Upper lobe of right lung (tissue), 1 donor: ENCODE data around the gene COL11A1. TPM values are rescaled to one million over a fixed set of nuclear protein-coding genes. Genes with fewer than 3 reads are reported as not detected.

Experiments used
- ATAC-seq: fragments of 200-7000 bp; cut with Tn5 transposase; one replicate; pipeline ENCODE4 v1.9.1; 2020; ENCODE audit warnings: mild to moderate bottlenecking, moderate library complexity
- DNase-seq: peaks from one replicate; pipeline ENCODE4 v3.0.0-alpha.2; 2020
- H3K27ac ChIP-seq: fragments of 200-600 bp; one replicate; pipeline ENCODE4 v1.8.0; 2022
- H3K27me3 ChIP-seq: fragments of 200-600 bp; one replicate; pipeline ENCODE4 v1.8.0; 2022; ENCODE audit warnings: mild to moderate bottlenecking
- H3K36me3 ChIP-seq: fragments of 200-600 bp; one replicate; pipeline ENCODE4 v1.8.0; 2022
- H3K4me1 ChIP-seq: fragments of 200-600 bp; one replicate; pipeline ENCODE4 v1.8.0; 2022
- H3K4me3 ChIP-seq: fragments of 200-600 bp; one replicate; pipeline ENCODE4 v1.8.0; 2022; ENCODE audit warnings: mild to moderate bottlenecking
- H3K9me3 ChIP-seq: fragments of 200-600 bp; one replicate; pipeline ENCODE4 v1.8.0; 2022
- intact Hi-C: fragments of 100-400 bp; cut with DNase I; formaldehyde crosslinking; loops from one replicate; pipeline ENCODE4 v1.11.0; 2022
- total RNA-seq: library from RNA; stranded (reverse); fragmentation: NEBNext Ultra II Directional; extraction: Animal tissue kit (Norgen Biotek cat#: 25700); gene quantifications from one replicate; pipeline ENCODE4 v1.2.1, GENCODE V29; 2021
- TF ChIP-seq, protein P1 (sequence below): fragments of 200-600 bp; IDR thresholded peaks from one replicate; pipeline ENCODE4 v1.8.0; 2022; ENCODE audit warnings: antibody characterized with exemption
- donor health status: DM: no; HTN: yes; CAD: no; lungs with severe emphysema.

COL11A1 gene
- total RNA-seq, 1 donor from 2014 or later, result 1.7 TPM

DNA sequence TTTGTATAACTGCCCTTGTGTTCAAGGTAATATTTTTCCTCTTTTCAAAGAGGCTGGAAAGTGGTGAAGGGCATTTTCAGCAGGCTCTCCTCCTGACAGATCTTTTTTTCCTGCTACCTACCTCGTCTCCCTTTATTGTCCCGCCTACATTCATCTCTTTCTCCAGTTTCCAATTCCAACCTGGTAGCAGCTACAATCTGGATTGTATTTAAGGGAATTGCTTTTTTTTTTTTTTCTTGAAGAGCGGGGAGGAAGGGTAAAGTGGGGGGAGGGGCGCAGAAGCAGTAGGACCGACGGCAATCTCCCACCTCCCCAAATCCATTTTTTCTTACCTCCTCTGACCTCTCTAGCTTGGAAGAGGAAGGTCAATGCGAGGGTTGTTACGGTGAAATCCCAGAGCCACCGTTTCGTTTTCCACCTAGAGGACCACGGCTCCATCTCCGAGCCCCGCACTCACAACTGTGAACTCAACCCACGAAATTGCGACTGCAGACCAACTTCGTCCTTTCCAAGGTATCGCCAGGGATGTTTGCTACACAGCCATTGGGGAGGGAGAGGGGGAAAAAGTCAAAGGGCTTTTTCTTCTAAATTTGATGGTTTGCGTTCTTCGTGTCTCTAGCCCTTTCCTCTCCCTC lies 464 bp downstream of the COL11A1 start:
- H3K4me3 ChIP-seq, result peak overlapping the region; percentile 28
- H3K27ac ChIP-seq, result no peak overlapping the region
- DNase-seq, result no peak
- no peak for ATAC-seq
- TF ChIP-seq, protein P1, sequence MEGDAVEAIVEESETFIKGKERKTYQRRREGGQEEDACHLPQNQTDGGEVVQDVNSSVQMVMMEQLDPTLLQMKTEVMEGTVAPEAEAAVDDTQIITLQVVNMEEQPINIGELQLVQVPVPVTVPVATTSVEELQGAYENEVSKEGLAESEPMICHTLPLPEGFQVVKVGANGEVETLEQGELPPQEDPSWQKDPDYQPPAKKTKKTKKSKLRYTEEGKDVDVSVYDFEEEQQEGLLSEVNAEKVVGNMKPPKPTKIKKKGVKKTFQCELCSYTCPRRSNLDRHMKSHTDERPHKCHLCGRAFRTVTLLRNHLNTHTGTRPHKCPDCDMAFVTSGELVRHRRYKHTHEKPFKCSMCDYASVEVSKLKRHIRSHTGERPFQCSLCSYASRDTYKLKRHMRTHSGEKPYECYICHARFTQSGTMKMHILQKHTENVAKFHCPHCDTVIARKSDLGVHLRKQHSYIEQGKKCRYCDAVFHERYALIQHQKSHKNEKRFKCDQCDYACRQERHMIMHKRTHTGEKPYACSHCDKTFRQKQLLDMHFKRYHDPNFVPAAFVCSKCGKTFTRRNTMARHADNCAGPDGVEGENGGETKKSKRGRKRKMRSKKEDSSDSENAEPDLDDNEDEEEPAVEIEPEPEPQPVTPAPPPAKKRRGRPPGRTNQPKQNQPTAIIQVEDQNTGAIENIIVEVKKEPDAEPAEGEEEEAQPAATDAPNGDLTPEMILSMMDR, result no peak
- no peaks in the 10 kb centered on the region for H3K4me1 ChIP-seq
- no peaks in the 10 kb centered on the region for H3K9me3 ChIP-seq
- H3K36me3 ChIP-seq, result no peaks in the 10 kb centered on the region
- intact Hi-C loops, result no loop called here
- no peaks in the 10 kb centered on the region for H3K27me3 ChIP-seq

DNA sequence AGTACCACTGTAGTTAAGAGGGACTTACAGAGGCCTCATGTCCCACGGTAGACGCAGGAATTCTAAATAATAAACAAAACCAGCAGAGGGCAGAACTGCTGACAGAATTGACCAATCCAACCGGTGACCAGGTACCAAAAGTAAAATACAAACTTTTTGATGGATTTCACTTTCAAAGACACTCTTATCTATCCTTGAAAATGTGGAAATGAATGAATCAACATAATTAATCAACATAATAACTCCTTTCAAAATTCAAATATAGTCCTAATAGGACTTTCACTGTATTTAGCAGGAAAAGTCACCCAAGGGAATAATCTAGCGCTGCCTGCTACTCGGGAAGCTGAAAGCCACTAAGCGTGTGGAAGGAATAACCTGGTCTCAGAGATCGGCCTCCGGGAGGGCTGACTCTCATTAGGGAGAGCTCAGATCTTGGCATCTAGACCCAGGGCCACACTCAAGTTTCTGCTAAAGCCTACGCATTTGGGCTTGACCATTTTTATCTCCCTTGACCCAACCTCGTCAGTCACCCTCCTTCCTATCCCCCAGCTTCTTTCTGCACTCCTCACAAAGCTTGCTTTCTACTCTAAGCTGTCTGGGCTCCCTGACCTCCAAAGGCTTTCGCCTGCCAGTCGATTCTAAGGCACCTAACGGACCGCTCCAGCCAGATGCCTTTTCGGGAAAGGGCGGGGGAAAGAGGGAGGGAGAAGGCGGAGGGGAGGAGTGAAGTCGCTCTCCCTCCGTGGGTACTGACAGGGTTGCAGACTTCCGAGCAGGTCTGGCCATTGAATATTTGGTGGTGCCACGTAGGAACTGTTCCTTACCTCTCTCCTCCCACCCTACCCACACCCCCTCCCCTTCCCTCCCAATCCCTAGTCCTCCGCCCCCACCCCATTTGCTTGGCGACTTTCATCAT lies 1.6 kb downstream of the COL11A1 start:
- Histone ChIP-seq H3K27ac (no peak overlapping the region), H3K9me3 (no peaks in the 10 kb centered on the region), H3K4me1 (no peaks in the 10 kb centered on the region), H3K27me3 (no peaks in the 10 kb centered on the region), H3K4me3 (peak overlapping the region; percentile 32), H3K36me3 (no peaks in the 10 kb centered on the region)
- DNase-seq, result peak; percentile 66
- TF ChIP-seq, protein P1, result peak; percentile 46
- intact Hi-C loops, result no loop called here
- peak; percentile 88 for ATAC-seq

DNA sequence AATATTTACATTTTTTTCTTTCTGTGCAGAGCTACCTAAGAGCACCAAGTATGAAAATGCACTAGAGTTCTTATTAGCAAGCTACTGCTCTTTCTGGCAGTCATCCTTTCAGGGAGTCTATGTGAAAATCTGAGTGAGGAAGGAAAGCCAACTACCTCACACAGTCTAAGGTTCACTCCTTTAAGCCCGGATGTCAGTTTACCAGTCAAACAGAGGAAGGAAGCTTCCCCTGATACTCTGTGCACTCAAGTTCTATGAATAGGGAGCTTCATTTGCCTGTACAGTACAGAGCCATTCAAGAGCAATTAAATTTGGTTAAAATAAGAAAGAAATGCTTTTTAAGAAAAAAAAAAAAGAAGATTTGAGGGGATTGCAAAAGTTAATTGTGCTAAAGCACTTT lies 6.9 kb downstream of the COL11A1 start:
- H3K4me3 ChIP-seq, result no peak overlapping the region
- no peaks in the 10 kb centered on the region for H3K27me3 ChIP-seq
- intact Hi-C loops, result no loop called here
- H3K27ac ChIP-seq, result no peak overlapping the region
- H3K36me3 ChIP-seq, result no peaks in the 10 kb centered on the region
- H3K4me1 ChIP-seq, result no peaks in the 10 kb centered on the region
- H3K9me3 ChIP-seq, result no peaks in the 10 kb centered on the region
- TF ChIP-seq, protein P1, result no peak
- DNase-seq, result no peak
- ATAC-seq, result no peak

DNA sequence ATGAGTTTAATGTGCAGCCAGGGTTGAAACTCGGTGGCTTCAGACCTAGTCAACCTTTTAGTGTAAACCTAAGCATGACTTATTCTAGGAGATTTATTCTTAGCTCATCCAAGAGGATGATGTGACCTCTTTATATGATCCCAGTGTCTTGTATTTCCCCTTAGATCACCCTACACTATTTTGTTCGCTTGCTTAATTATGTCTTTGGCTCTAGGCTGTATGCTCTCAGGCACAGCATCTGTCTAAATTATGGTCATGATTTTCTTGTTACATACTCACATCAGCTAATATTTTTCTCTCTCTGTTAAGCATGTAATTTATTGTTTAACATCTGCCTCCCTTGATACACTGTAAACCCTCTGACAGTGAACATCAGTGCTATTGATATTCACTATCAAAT lies 19.1 kb downstream of the COL11A1 start:
- DNase-seq (no peak), ATAC-seq (no peak)
- intact Hi-C loops, result no loop called here
- H3K27ac ChIP-seq, result no peak overlapping the region
- no peaks in the 10 kb centered on the region for H3K36me3 ChIP-seq
- no peaks in the 10 kb centered on the region for H3K27me3 ChIP-seq
- H3K9me3 ChIP-seq, result no peaks in the 10 kb centered on the region
- no peaks in the 10 kb centered on the region for H3K4me1 ChIP-seq
- TF ChIP-seq, protein P1, result no peak
- H3K4me3 ChIP-seq, result no peak overlapping the region

DNA sequence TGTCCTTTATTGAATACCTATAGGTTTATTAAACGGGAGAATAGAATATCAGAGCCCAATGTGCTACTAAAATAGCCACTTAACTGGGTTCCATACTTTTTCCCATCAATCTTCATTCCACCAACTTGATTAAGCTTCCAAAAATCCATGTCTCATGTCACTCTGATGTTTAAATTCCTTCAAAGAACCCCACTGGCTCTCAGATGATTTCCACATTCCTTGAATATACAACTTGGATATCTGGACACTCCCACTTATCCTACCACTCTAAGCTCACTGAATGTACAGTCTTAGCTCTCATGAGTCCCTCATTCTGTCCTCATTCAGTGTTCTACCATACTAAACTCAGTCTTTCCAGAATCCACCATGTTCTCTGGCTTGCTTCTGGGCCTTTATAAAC lies 21.1 kb downstream of the COL11A1 start:
- Histone ChIP-seq H3K4me1 (no peaks in the 10 kb centered on the region), H3K9me3 (no peaks in the 10 kb centered on the region), H3K27me3 (no peaks in the 10 kb centered on the region), H3K27ac (no peak overlapping the region), H3K4me3 (no peak overlapping the region), H3K36me3 (no peaks in the 10 kb centered on the region)
- intact Hi-C loops, result no loop called here
- TF ChIP-seq, protein P1, result no peak
- no peak for ATAC-seq
- no peak for DNase-seq
